GM08714 (cell line): Measurements from ENCODE around the gene TUBA4B.

Source experiments
- H3K4me3 ChIP-seq: fragments of 200-500 bp; sonication (Bioruptor generic); 2 replicates; pipeline ENCODE4 v1.5.1; 2014; ENCODE audit warnings: mild to moderate bottlenecking, low read length, inconsistent platforms
- ZNF274 ChIP-seq: IDR thresholded peaks from 2 replicates; pipeline ENCODE4 v1.6.1; 2012; ENCODE audit warnings: mild to moderate bottlenecking, low read depth, low read length

TUBA4B gene

GRCh38 chr2:219252900-219253752, at the start of gene TUBA4B:
Gene TUBA4B (plus strand): TSS chr2:219253243. CDS start chr2:219253408, 165 bp downstream.
- no peak for TF ChIP-seq ZNF274
- peak within 1 kb of the TSS; percentile 66 for H3K4me3 ChIP-seq

GRCh38 chr2:219204425-219205164, 48.4 kb upstream of the TUBA4B start:
- no peak overlapping the region for H3K4me3 ChIP-seq
- no peak for TF ChIP-seq ZNF274

- no peak overlapping the region for H3K4me3 ChIP-seq
- TF ChIP-seq ZNF274, result no peak
Observed at GRCh38 chr2:219205165-219205538, 47.9 kb upstream of the TUBA4B start.

GRCh38 chr2:219205981-219206327, 47.1 kb upstream of the TUBA4B start:
- no peak for TF ChIP-seq ZNF274
- peak overlapping the region; percentile 78; the same call in 1 of the 2 replicates for H3K4me3 ChIP-seq

GRCh38 chr2:219206328-219207133, 46.5 kb upstream of the TUBA4B start, which contains the start of gene ZFAND2B:
Gene ZFAND2B (plus strand): TSS chr2:219206782. CDS start chr2:219206988, 206 bp downstream.
- peak within 1 kb of the TSS; percentile 78 for H3K4me3 ChIP-seq
- TF ChIP-seq ZNF274, result no peak

GRCh38 chr2:219207134-219207883, 45.7 kb upstream of the TUBA4B start:
- peak overlapping the region; percentile 55; the same call in 1 of the 2 replicates for H3K4me3 ChIP-seq
- no peak for TF ChIP-seq ZNF274

GRCh38 chr2:219207884-219208740, 44.9 kb upstream of the TUBA4B start:
- H3K4me3 ChIP-seq, result no peak overlapping the region
- no peak for TF ChIP-seq ZNF274

- TF ChIP-seq ZNF274, result no peak
- H3K4me3 ChIP-seq, result no peak overlapping the region
Observed at GRCh38 chr2:219209236-219210195, 43.5 kb upstream of the TUBA4B start.

- no peak overlapping the region for H3K4me3 ChIP-seq
- no peak for TF ChIP-seq ZNF274
Observed at GRCh38 chr2:219210196-219210885, 42.7 kb upstream of the TUBA4B start.

GRCh38 chr2:219210886-219211362, 42.1 kb upstream of the TUBA4B start:
- no peak overlapping the region for H3K4me3 ChIP-seq
- TF ChIP-seq ZNF274, result no peak

- no peak overlapping the region for H3K4me3 ChIP-seq
- no peak for TF ChIP-seq ZNF274
Observed at GRCh38 chr2:219213026-219213415, 40.0 kb upstream of the TUBA4B start.
